ENCODE measurements around the gene MMP24OS.

Gene MMP24OS

DNA sequence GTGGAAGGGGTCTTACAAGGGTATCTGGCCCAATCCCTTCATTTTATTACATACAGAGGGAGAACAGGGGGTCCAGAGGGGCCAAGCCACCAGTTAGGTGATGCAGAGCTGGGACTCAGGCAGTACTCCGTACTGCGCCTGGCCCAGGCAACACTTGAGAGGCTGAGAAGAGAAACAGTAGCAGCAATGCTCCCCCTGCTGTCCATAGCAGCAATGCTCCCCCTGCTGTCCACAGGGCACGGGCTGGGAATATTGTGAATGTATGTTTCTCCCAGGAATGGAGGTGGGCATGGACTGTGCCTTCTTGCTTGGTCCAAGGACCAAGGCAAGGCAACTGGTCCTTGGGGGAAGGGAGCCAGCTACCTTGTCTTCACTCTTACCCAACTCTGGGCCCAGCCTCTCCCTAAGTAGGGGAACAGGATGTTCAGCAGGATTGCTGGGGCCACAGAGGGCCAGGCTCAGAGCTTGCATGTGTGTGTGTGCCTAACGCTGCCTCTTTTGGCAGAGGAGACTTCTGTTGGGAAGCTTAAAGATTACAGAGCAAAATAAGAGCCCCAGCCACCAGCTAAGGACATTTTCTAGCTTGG, 29.1 kb upstream of the MMP24OS start:
- no peak for DNase-seq (ENCODE audit: low read depth)

DNA sequence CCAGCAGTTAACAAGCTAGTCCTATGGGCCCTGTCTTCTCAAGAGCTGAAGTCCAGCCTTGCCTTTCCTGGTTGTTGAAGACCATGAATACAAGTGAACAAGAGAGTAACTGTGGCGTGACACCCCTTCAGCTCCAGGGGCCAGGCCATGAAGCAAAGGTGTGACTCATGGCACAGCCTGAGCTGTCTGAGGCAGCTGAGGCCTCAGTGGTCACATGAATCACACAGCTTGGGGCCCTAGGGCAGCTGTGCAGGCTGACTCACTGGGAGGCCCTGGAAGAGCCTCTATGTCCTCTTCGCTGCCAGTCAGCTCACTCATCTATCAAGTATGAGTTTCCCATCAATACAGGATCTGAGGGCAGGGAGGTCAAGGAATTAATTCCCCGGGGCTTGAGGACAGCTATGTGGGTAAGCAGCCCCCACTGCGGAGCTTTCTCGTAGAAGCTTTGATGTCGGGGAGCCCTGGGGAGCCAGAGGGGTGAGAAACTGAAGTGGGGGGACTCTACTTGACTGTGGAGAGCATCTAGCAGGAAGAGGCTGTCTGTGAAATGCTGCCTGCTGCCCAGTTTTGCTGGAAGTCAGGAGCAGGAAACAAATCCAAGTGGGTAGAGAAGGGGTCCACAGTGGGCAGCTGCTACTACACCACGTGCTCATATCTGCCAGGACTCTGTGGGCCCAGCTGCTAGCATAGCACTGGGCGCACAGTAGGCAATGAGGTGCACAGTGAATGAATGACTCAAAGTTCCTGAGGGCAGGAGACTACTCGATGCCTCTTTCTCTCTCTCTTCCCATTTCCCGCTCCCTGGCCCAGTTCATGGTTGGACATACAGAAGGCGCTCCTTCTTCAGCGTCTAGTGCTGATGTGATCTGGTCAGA, 28.0 kb upstream of the MMP24OS start:
- peak; percentile 98 for DNase-seq (ENCODE audit: low read depth)

DNA sequence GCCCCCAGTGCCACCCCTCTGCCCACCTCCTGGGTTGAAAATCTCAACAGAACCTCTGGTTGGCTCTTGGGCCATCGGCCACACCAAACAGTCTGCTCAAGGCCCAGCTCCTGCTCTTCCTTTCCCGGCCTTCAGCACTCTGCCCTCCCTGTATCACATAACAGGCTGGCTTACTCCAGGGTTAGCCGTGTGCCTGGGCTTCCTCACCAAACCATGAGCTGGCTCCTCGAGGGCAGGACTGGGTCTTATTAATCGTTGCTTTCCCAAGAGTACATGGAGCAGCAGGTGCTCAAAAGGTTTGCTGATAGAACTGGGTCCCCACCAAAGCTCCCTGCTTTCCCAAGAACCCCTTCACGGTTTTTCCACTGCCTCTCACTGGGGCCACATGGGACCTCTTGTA, 27.0 kb upstream of the MMP24OS start:
- no peak for DNase-seq (ENCODE audit: low read depth)

DNA sequence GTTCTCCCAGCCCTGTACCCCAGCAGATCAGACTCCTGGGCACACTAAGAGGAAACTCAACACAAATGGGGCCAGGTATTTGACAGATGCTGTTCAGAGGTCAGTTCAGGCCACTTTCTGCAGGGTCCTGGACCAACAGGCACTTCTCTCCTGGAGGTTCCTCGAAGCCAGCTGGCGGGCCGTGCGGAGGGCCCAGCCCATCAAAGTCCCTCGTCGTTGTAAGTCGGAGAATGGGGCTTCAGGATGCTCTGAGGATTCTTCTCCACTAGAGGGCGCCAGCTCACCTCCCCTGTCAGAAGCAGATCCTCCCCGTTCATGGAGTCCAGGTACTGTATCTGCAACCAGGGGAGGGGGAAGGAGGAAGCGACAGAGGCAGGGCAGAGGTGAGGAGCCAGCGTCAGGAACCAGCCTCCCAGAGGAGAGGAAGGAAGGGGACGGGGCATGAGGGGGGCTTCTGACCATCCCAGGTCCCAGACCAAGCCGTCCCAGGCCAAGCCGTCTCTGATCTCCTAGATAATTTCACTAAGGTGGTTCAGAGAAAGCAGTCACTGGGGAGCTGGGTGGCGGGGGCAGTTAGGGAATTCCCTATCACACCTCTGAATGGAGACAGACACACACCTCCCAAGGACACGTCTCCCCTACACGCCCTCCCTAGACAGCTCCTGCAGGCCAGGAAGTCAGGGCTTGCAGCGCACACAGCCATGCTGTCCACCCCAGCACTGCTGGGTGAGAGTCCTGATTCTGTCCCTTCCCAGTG, 26.0 kb upstream of the MMP24OS start:
- DNase-seq (ENCODE audit: low read depth) = no peak

DNA sequence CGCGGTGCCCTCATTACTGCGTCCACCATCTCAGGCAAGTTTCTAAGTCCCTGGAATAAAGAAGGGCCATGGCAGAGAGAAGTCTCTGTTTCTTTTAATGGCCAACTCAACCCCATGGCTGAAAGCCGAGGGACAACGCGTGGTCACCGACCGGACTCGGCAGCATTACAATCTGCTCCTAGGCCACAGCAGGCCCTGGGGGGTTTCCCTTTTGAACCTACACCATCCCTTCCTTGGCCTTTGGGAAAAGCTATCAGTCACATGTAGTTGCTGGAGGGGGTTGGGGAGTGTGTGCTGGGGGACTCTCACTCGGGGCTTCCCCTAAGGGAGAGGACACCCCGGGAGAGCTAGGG, 25.4 kb upstream of the MMP24OS start:
- no peak for DNase-seq (ENCODE audit: low read depth)

DNA sequence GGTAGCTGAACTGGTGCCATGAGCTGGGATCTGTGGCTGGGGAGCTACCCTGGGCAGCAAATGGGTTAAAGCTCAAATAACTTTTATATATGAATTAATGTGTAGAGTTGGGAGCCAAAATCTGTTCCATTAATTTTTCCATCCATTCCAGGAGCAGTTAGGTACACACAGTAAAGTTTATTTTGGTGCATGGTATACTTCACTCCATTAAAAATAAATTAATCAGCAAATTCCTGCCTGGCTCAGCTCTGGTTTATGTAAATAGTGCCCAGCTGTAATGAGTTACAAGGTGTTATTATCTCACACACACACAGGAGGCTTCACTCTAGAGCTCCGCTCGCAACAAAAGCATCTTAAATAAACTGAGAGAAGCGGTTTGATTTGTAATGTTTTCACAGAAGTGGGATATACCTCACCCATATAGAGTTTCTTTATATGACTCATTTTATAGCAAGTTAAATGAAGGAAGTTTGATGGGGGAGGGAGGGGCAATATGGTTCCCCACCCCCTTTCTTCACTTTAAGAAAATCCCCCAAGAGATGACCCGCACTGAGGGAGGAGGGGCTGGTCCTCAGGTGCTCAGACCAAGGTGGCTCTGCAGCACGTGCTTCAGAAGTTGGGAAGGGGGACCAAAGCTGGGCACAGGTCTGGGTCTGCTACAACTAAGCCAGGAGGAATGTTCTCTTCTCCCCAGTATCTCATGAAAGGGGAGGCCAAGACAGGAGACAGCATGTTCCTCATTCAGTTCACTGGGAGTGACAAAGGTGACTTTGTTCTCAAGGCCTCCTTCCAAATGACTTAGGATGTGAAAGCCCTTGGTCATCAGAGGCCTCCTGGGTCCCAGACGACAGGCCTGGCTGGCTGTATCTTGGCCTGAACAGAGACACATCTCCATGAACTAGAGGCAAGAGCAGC, 24.8 kb upstream of the MMP24OS start:
- no peak for DNase-seq (ENCODE audit: low read depth)

DNA sequence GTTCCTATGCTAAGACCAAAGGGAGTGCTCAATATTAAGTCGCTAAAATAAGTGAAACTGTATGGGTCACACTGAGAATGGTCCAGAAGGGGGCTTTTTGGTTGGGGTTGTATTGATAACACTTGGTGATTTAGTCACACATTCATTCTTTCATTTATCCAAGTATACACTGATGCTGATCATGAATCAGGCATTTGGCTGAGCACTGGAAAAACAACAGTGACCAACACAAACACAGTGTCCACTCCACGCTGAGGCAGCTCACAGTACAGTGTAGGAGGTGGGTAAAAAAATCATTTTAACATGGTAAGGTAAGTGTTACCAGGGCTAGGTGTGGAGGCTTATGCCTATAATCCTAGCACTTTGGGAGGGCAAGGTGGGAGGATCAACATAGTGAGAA, 23.5 kb upstream of the MMP24OS start:
- DNase-seq (ENCODE audit: low read depth) = no peak

DNA sequence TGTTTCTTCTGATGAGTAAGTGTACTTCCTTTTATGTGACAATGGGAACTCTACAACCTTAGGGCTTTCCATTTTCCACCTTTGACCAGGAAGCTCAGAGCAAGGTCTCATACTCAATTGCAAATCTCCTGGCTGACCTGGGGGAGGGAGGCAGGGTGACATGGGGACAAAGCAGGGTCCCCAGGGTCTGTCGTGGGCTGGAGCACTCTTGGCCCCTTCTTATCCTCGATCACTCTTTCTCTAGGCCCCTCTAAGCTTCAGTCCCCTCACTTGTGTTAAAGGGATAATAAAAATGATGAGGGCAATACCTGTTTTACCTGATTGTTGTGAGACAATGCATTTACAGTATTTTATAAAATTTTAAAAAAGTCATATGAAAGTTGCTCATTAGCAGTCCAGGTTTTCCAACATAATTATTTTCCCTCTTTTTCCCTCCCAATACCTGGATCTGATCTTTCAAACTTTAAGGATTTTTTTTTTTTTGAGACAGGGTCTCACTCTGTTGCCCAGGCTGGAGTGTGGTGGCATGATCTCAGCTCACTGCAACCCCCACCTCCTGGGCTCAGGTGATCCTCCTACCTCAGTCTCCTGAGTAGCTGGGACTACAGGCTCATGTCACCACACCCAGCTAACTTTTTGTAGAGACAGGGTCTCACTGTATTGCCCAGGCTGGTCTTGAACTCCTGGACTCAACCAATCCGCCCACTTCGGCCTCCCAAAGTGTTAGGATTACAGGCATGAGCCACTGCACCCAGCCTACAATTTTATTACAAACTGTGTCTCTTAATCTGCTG, 22.7 kb upstream of the MMP24OS start:
- DNase-seq (ENCODE audit: low read depth) = no peak

DNA sequence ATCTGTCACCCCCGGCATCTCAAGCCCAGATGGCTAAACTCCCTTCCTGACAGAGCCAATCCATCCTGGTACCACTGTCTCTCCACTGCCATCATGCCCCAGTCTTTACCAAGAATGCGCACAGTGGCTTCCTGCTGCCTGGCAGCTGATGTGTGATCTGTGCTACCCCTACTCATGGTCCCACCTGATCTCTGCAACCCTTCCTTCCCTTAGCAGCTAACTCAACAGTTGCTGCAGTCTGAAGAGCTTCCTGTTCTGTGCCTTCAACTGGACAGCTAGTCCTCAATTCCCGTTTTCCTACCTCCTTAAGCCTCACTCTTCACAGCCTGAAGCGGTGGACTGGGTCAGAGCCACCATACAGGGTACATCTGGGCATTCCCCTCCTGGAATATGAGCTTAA, 21.9 kb upstream of the MMP24OS start:
- DNase-seq (ENCODE audit: low read depth) = no peak

DNA sequence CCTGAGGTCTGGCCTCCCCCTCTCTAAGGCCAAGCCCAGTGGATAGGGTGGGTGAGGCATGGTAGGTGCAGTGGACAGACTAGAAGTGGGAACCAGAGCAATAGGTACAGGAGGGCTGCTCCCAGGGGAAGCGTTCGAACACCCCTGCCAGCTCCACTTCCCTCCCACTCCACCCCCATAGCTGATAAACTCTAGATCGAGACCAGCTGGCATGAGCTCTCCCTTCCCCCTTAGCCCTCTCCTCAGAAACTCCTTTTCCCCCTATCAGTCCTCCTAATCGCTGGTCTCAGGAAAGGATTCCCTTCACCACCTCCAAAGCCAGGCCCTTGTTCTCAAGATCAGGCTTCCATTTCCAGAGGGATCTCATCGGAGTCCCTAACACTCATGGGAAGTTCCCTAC, 20.3 kb upstream of the MMP24OS start:
- DNase-seq (ENCODE audit: low read depth) = no peak

DNA sequence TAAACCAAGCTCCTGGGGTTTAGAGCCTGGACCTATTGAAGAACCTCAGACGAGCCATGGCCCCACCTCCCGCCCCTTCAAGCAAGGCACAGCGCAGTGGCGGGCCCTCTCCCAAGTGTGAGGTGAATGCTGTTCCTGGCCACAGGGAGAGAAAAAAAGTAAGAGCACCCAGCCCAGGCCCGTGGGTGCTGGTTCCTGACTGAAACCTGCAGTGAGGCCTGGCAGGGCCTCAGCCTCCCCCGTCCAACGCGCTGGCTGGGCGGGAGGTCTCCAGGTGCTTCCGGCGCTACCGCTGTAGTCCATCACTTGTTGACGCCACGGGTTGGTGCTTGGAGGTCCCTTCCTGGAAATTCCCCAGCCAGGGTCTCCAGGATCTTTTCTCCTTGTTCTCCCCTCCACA, 19.8 kb upstream of the MMP24OS start:
- no peak for DNase-seq (ENCODE audit: low read depth)

DNA sequence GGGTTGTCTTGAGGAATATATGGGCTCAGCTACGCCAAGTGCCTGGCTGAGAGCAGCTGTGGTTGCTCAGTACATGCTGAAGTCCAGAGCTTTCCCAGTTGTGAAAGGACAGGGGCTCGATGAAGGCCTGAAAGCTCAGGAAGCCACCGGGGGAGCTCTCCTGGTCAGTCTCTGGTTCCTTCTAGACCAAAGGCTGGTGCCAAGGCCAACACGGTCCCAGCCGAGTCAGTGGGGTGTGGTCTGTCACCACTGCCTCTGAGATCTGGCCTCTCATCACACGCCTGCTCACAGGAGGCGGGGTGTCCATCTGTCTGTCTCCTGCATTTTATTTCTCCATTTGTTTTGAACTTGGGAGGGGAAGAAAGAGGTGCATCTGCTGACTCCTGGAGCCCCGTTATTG, 19.2 kb upstream of the MMP24OS start:
- DNase-seq (ENCODE audit: low read depth) = no peak

DNA sequence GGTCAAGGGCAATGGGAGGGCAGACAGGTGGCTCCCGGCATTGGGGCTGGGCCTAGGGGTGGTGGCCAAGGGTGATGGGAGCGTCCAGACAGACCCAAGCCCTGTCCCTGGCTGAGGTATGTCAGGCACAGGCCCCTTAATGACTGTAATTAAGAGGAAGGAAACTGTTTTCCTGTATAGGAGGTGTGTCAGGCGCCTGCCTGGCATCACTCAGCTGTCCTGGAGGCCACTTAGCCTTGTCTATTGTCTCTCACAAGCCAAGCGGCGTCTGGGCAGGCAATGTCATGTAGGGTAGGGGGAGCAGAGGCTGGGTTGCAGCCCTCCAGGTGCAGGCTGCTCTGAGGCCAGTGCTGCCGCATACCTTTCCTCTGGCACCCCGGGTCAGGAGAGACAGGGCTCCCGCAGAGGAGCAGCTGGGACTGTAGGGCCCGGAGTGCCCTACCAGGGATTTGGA, 18.2 kb upstream of the MMP24OS start:
- DNase-seq (ENCODE audit: low read depth) = no peak

DNA sequence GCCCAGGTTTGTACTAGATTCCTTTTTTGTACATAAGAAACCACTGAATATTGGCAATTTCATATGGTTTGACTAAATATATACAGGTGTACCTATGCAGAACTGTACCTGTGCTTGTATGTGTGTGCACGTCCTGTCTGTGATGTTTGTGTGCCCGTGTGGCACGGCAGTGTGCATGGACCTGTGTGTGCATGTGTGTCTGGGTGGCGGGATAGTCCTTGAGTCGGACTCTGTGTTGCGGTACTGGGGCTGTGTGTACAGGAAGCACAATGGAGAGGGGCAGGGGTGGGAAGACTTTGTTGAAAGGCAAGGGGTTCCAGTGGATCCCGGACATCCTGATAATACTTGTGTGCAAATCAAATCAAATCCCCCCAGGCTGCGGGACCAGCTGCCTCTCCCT, 17.8 kb upstream of the MMP24OS start:
- no peak for DNase-seq (ENCODE audit: low read depth)

DNA sequence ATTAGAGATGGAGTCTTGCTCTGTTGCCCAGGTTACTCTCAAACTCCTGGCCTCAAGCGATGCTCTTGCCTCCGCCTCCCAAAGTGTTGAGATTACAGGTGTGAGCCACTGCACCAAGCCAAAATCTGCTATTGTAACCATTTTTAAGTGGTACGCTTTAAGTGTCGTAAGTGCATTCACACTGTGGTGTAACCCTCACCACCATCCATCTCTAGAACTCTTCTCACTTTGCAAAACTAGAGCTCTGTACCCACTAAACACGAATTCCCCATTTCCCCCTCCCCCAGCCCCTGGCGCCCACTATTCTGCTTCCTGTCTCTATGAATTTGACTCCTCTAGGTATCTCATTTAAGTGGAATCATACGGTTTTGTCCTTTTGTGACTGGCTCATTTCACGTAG, 17.1 kb upstream of the MMP24OS start:
- no peak for DNase-seq (ENCODE audit: low read depth)

DNA sequence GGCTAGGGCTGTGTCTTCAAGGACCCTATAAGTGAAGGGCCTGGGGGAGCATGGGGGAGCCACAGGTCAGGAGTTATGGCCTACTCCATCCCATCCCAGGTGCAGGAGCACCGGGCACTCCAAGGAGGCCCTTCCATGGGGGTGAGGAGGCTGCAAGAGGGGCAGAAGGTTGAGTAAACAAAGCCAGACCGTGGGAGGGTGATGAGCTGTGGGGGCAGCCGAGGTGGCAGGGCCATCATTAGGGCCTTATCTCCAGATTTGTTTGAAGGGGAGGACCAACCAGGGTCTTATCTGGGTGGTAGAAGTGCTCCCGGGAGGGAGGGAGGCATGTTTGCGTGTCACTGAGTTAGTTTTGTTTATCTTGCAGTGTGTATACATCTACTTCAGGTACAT, 16.4 kb upstream of the MMP24OS start:
- DNase-seq (ENCODE audit: low read depth) = no peak

DNA sequence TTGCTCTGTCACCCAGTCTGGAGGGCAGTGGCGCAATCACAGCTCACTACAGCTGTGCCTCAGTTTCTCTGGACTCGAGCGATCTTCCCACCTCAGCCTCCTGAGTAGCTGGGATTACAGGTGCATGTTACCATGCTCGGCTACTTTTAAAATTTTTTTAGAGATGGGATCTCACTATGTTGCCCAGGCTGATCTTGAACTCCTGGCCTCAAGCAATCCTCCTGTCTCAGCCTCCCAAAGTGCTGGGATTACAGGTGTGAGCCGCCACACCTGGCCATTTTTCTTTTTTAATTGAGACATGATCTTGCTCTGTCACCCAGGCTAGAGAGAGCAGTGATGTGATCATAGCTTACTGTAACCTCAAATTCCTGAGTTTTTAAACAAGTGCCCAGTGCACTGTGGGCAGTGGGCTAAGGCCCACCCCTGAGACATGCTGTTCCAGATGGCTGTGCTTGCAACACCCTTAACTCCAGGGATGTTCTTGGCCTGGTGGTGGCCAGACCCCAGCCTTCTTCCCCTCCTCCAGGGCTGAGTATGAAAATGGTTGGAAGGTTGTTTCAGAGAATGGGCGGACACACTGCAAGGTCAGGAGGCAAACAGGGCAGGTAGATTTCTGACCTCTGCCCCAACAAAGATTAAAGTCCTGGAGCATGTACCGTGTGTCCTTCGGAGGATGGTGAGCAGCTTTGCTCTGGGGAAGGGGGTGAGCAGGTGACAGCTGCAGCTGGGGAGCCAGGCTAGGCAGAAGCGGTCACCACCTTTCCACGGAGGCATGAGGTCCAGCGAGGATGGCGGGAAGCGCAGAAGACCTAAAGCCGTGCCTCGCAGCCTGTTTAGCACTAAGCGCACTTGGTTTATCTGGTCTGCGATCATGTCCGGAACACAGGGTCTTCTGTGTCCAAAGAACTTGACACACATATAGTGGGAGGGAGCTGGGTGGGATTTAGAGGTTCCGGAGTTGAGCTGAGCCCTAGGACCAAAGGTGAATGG, 15.7 kb upstream of the MMP24OS start:
- DNase-seq (ENCODE audit: low read depth) = no peak

DNA sequence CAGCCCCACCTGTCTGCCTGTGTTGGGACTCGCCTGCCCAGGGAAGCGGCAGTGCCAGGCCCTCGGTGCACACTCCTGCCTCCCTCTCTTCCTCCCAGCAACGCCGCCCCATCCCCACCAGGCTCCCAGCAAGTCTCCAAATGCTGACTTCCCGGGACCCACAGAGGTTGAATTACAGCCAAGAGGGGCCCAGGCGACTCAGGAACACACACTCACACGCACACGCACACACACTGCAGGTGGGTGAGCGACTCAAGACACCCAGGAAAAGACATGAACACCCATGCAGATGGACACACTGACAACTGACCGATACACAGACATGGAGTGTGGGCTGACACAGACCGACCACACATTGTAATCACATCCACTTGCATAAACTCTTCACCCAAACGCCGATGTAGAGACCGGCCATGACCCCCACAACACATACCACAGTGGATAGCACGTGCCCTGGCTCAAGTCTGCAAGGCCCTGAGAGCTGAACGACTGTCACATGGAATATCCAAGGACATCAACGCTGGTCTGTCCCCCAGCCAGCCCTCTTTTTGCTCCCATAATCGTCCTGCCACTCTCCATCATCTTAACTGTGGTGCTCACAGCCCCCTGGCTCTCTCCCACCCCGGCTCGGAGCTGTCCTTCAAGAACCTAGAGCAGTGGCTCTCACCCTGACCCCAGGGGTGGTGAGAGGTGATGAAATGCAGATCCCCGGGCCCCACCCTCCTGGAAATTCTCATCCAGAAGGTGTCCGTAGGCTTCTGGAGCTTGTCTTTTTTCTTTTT, 14.8 kb upstream of the MMP24OS start:
- no peak for DNase-seq (ENCODE audit: low read depth)

All from HS-5 (cell line).